Measurements from ENCODE around the gene SERPINA4. TPM values are rescaled to one million over a fixed set of nuclear protein-coding genes. Genes with fewer than 3 reads are reported as not detected.

The SERPINA4 gene
- total and polyA plus RNA-seq, 5 experiments from 2014 or later = not detected

DNA sequence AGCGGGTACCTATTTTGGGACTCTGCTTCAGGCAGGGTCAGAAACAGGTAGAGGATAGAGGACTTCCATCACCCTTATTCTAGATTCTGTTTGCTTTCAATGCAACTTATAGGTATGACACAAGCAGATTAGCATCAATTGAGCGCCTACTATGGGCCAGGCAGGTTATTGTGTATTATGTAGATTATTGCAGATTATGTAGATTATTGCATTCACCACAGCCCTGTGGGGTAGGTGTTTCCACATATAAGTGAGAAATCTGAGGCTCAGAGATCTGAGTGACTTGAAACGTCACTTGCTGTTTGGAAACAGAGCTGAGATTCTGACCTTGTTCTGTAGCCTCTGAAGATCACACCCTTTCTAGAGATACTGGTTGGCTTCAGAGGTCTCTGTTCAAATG is 25.7 kb upstream of the SERPINA4 start:
- Mint-ChIP-seq H3K27me3 (peaks cover 12 to 44% (median 19%) of the 10 kb centered on the region in 5 donors), H3K27ac (no peak overlapping the region), H3K36me3 (peaks cover 0 to 3% (median 0%) of the 10 kb centered on the region in 3 donors), H3K4me1 (peaks cover 0 to 4% (median 0%) of the 10 kb centered on the region in 4 donors), H3K9me3 (peaks cover 0 to 12% (median 3%) of the 10 kb centered on the region in 9 donors), H3K4me3 (no peak overlapping the region)
- ATAC-seq = no peak
- no peak for DNase-seq
- POLR2A ChIA-PET = no interaction called here

DNA sequence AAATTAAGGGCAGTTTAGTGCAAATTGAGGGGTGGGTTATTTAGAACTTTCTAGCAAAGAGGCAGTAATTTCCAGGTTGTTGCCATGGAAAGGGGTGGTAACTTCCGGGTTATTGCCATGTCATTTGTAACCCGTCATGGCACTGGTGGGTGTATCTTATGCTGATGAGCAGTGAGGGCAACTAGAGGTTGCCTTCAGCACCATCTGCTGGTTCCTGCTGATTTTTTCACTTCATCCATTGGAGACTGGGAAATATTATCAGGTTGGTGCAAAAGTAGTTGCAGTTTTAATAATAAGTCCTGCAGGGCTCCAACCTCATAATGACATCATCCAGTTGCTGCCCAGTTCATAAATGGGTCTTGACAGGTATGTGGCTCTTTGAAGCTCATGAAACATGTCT is 24.4 kb upstream of the SERPINA4 start:
- H3K27ac Mint-ChIP-seq = no peak overlapping the region
- H3K4me3 Mint-ChIP-seq = no peak overlapping the region
- DNase-seq (no peak), ATAC-seq (no peak)
- peaks cover 0 to 3% (median 0%) of the 10 kb centered on the region in 3 donors for H3K36me3 Mint-ChIP-seq
- H3K27me3 Mint-ChIP-seq = peaks cover 12 to 57% (median 20%) of the 10 kb centered on the region in 5 donors
- POLR2A ChIA-PET = no interaction called here
- peaks cover 0 to 4% (median 0%) of the 10 kb centered on the region in 4 donors for H3K4me1 Mint-ChIP-seq
- peaks cover 0 to 12% (median 3%) of the 10 kb centered on the region in 9 donors for H3K9me3 Mint-ChIP-seq

DNA sequence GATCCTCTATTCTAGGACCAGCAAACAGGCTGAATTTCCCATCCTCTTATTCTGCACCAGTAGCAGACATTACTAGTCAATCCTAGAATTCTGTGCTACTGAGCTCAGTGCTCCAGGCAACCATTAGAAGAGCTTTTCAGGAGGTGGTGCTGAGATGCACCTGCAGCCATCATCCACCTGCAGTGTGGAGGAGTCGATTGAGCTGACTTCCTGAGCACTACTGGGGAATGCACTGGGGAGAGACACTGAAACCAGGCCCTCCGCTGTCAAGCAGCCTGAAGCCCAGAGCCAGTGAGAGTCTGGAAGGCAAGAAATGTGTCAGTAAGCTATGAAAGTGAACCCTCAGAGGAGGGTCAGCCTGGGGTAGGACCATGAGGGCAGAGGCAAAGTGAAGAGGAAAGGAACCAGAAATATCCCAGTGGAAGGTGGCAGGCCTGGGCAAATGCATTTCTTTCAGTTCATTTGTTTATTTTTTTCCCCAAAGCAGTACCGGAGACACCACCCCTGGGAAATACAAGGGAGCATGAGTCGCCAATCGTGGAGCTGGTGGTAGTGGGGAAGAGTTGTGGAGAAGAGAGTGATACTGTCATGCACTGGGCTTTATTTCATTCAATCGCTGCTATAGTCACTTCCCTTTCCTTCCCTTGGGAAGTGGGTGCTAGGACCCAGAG is 23.0 kb upstream of the SERPINA4 start:
- peaks cover 0 to 4% (median 0%) of the 10 kb centered on the region in 4 donors for H3K4me1 Mint-ChIP-seq
- POLR2A ChIA-PET = no interaction called here
- H3K27me3 Mint-ChIP-seq = peaks cover 11 to 54% (median 18%) of the 10 kb centered on the region in 5 donors
- H3K9me3 Mint-ChIP-seq = peaks cover 0 to 12% (median 2%) of the 10 kb centered on the region in 9 donors
- H3K4me3 Mint-ChIP-seq = no peak overlapping the region
- no peak for ATAC-seq
- DNase-seq = no peak
- peaks cover 0 to 2% (median 0%) of the 10 kb centered on the region in 3 donors for H3K36me3 Mint-ChIP-seq
- no peak overlapping the region for H3K27ac Mint-ChIP-seq

DNA sequence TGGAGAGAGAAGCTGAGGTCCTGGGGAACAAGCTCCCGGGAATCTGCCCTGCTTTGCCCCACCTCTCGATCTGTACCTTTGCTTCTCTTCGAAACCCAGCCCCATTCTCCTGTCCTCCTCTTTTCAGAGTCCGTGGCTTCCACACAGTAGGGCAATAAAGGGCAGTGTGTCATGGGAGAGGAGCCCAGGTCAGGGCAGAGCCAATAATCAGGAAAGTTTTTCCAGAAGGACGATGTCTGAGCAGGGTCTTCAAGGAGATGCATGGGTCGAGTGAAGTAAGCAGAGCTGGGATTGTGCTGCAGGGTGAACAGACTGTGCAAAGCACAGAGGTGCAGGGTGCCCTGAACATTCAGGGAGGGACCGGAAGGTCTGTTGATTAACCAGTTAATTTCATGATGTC is 22.1 kb upstream of the SERPINA4 start:
- POLR2A ChIA-PET = no interaction called here
- DNase-seq (no peak), ATAC-seq (no peak)
- H3K9me3 Mint-ChIP-seq = peaks cover 0 to 12% (median 2%) of the 10 kb centered on the region in 9 donors
- no peak overlapping the region for H3K27ac Mint-ChIP-seq
- peaks cover 8 to 48% (median 13%) of the 10 kb centered on the region in 5 donors for H3K27me3 Mint-ChIP-seq
- H3K4me3 Mint-ChIP-seq = no peak overlapping the region
- peaks cover 0 to 4% (median 0%) of the 10 kb centered on the region in 4 donors for H3K4me1 Mint-ChIP-seq
- H3K36me3 Mint-ChIP-seq = no peaks in the 10 kb centered on the region

DNA sequence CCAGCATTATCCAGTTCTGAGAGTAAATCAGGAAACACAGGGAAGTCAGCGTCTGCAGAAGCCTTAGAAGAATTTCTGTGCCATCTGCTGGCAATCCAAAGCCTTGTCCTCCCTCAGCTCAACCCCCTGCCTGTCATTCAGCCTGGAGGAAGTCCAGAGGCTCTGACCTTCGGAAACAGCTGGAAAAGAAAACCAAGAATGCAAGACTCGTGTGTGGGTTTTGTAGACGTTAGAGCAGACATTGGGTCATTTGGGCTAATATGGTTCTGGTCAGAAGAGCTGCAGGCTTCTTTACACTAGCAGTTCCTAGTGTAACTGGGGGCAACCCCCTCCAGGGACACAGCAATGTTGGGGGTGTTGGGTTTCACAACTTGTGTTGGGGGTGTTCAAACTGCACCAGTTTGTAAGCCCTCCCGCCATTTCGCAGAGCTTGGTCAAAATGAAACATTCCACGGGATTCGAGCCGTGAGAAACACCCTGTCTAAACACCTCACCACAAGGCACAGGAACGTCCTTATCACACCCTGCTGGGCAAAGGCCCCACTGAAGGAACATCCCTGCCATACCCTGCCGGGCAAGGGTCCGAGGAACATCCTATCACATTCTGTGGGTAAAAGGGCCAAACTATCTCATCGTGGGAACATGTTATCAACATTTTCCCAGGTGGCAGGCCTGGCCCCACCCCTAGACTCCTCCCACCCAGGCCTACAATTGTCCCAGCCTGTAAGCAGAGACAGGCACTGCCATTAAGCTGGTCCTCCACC is 21.0 kb upstream of the SERPINA4 start:
- POLR2A ChIA-PET = no interaction called here
- Mint-ChIP-seq H3K9me3 (peaks cover 0 to 12% (median 2%) of the 10 kb centered on the region in 9 donors), H3K4me3 (peak overlapping the region in 1 of 10 donors; percentile 20), H3K4me1 (peaks cover 0 to 4% (median 0%) of the 10 kb centered on the region in 4 donors), H3K27ac (no peak overlapping the region), H3K27me3 (peaks cover 8 to 51% (median 13%) of the 10 kb centered on the region in 5 donors), H3K36me3 (no peaks in the 10 kb centered on the region)
- ATAC-seq (no peak), DNase-seq (no peak)

DNA sequence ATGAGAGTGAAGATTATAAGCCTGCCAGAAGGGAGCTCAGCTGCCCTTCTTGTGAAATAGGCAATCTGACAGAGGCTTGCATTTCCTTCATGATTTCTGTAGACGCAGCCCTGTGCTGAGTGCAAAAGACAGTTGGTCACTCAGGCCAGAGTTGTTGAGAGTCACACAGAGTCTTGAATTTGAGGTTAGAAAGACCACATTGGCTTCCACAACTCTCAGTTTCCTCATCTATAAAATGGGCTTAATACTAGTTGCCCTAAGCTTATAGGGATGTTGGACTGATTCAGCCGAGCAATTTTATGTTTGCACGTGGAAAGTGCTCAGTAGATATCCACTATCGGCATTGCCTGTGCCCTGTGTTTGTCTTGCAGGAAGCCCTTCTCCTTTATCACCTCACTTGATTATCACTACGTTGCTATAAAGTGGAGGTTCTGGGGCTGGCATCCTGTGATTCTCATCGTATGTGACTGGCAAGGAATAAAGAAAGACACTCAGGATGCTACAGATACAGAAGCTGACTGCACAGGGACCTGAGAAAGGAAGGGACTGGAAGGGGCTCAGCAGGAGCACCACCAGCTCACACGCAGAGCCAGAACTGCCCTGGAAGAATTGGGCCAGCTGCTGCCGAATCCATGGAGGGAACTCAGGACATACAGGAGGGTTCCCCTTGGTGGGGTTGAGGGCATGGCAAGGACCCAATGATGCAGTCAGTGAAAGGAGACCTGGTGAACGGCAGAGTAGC is 19.8 kb upstream of the SERPINA4 start:
- H3K36me3 Mint-ChIP-seq = peaks cover 0 to 5% (median 0%) of the 10 kb centered on the region in 3 donors
- H3K9me3 Mint-ChIP-seq = peaks cover 0 to 22% (median 2%) of the 10 kb centered on the region in 9 donors
- no peak overlapping the region for H3K4me3 Mint-ChIP-seq
- ATAC-seq (no peak), DNase-seq (no peak)
- no peak overlapping the region for H3K27ac Mint-ChIP-seq
- POLR2A ChIA-PET = no interaction called here
- H3K4me1 Mint-ChIP-seq = peaks cover 0 to 4% (median 0%) of the 10 kb centered on the region in 4 donors
- H3K27me3 Mint-ChIP-seq = peaks cover 11 to 63% (median 18%) of the 10 kb centered on the region in 5 donors

DNA sequence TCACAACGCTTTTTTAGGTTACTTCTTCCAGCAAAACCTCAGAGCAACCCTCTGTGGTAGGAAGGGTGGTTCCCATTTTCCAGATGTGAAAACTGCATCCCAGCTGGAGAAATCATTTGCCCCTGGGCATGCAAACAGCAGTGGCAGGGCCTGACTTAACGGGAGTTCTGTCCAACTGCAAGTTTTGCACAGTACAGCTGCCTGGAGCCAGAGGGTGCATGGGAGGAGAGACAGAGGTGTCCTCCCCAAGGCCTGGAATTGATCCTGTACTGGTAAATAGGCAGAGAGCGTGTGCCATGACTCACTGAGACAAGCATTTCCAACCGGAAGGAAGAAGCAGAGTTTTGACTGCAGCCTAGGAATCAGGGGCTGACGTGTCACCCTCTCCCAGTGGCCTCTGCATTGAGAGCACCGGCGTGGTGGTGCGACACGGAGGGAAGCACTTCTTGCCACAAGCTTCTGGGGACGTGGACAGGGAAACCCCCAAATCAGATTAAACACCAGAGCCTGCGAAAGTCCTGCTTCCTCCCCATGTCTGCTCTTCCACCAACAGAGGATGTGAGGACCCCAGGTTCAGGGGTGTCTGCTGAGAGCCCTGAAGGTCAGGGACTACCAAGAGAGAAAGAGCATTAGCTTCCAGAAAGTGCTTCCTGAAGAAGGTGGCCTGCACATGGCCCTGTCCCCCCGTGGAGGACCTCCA is 19.0 kb upstream of the SERPINA4 start:
- DNase-seq = no peak
- Mint-ChIP-seq H3K27me3 (peaks cover 11 to 65% (median 19%) of the 10 kb centered on the region in 5 donors), H3K27ac (no peak overlapping the region), H3K9me3 (peaks cover 0 to 28% (median 4%) of the 10 kb centered on the region in 9 donors), H3K4me1 (peaks cover 0 to 4% (median 0%) of the 10 kb centered on the region in 4 donors), H3K36me3 (peaks cover 0 to 5% (median 0%) of the 10 kb centered on the region in 3 donors), H3K4me3 (no peak overlapping the region)
- ATAC-seq = no peak
- POLR2A ChIA-PET = no interaction called here

DNA sequence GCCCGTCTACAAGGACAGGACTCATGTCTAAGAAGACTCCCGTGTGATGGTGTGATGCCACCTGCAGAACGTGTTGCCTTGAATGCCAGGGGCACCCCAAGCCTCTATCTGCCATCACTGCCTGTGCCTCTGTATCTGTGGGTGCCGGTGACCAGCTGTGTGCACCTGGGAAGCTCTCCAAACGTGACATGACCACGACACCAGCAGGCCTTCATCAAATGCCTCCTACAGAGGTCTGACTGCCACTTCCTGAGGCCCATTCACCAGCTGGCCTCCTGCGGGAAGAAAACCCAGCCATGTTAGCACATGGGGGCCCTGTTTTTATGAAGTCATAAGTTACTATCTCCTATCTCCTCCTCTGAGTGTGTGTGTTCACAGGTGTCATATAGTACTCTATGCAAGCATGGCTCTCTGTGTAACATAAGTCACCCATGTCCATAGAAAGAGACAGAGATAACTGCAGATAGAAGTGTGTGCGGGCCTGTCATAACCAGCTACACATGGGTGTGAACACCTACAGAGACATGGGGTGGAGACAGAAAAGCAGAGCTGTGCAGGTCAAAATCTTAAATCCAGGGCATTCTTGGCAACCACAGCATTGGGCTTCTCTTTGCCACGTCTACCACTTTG is 18.3 kb upstream of the SERPINA4 start:
- peaks cover 0 to 4% (median 0%) of the 10 kb centered on the region in 4 donors for H3K4me1 Mint-ChIP-seq
- peaks cover 7 to 63% (median 21%) of the 10 kb centered on the region in 5 donors for H3K27me3 Mint-ChIP-seq
- POLR2A ChIA-PET = no interaction called here
- H3K36me3 Mint-ChIP-seq = peaks cover 0 to 5% (median 0%) of the 10 kb centered on the region in 3 donors
- ATAC-seq (no peak), DNase-seq (no peak)
- H3K27ac Mint-ChIP-seq = no peak overlapping the region
- H3K9me3 Mint-ChIP-seq = peaks cover 0 to 22% (median 3%) of the 10 kb centered on the region in 9 donors
- H3K4me3 Mint-ChIP-seq = no peak overlapping the region

DNA sequence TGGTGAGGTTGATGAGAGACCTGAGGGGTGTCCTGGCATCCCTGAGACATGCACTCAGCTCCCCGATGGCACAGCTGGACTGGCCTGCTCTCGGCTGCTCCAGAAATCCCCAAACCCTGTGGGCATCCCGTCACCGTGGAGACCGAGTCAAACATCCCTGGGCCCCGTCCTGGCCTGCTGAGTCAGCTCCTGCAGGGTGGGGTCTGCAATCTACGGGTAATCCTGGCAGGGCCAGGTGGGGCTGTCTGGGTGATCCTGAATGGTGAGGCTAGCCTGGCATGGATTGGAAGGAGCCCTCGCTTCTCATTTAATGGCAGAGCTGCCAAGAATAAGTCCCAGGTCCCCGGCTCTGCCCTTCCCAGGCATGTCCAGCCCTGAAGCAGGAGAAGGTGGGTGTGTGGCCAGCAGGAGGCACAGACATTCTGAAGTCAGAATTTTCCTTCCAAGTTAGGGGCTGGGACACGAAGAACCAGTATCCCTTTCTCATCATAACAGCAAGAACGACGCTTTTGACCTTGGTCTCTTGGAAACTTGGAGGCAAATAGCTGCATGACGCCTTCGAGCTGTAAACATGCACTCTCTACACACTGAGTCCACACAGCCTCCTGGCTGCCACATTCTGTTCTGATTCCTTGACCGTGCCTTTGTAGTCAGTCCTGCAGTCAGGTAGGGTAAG is 17.7 kb upstream of the SERPINA4 start:
- ATAC-seq = no peak

DNA sequence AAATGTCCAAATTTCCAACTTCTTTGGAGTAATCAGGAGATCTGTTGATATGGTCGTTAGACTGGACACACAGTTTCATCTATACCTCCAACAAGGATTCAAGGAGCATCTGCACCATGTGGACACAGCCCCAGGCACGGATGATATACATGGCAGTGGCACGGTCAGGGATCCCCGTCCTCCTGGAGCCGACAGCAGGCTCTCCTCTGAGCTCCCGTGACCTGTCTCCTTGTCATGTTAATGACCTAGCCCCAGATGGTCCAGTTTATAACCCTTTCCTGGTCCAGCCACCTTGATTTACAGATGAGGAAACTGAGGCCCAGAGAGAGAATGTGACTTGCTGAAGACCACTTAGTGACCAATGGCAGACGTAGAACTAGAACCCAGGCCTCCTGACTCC is 16.5 kb upstream of the SERPINA4 start:
- Mint-ChIP-seq H3K27ac (no peak overlapping the region), H3K36me3 (peaks cover 0 to 5% (median 0%) of the 10 kb centered on the region in 3 donors), H3K27me3 (peaks cover 4 to 61% (median 23%) of the 10 kb centered on the region in 5 donors), H3K4me1 (no peaks in the 10 kb centered on the region), H3K4me3 (no peak overlapping the region), H3K9me3 (peaks cover 0 to 16% (median 0%) of the 10 kb centered on the region in 9 donors)
- POLR2A ChIA-PET = no interaction called here
- no peak for DNase-seq
- ATAC-seq = no peak

More for the DNA sequence above, 17.7 kb upstream of the SERPINA4 start:
- Mint-ChIP-seq H3K36me3 (peaks cover 0 to 5% (median 0%) of the 10 kb centered on the region in 3 donors), H3K27ac (no peak overlapping the region), H3K4me3 (no peak overlapping the region), H3K27me3 (peaks cover 7 to 61% (median 22%) of the 10 kb centered on the region in 5 donors), H3K4me1 (no peaks in the 10 kb centered on the region), H3K9me3 (peaks cover 0 to 16% (median 4%) of the 10 kb centered on the region in 9 donors)
- no peak for DNase-seq
- POLR2A ChIA-PET = no interaction called here

DNA sequence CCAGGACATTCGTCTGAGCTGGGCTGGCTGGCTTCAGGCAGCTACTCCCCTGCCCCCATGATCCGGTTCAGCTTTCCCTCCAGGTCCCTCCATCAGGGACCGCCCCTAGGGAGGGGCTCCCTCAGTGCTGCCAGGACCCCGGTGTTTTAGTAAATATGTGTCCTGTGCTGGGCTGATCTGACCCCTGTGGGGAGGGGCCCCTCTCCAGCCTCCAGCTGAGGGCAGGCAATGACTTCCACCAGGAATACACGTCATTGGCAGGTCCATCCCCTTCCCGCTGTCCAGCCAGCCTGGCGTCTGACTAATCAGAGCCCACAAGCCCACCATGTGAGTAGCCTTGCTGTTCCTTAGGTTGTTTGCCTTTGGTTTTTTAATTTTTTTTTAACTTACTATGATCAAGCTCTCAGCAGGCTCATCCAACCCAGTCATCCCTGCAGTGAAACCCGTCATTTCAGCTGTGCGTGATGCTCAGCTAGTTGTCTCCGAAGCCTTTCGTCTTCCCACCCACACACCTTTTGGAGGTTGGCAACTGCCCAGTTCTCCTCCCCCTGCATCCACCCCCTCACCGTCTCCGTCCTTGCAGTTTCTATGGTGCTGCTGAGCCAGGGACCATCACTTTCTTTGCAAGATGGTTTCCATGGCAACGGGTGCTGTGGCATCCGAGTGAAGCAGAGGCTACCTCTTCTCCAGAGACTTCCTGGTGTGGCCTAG is 16.0 kb upstream of the SERPINA4 start:
- Mint-ChIP-seq H3K4me1 (no peaks in the 10 kb centered on the region), H3K36me3 (peaks cover 0 to 5% (median 0%) of the 10 kb centered on the region in 3 donors), H3K27me3 (peaks cover 5 to 61% (median 26%) of the 10 kb centered on the region in 5 donors), H3K4me3 (no peak overlapping the region), H3K27ac (no peak overlapping the region), H3K9me3 (peaks cover 0 to 16% (median 0%) of the 10 kb centered on the region in 9 donors)
- DNase-seq = no peak
- no peak for ATAC-seq
- POLR2A ChIA-PET = no interaction called here
